Activated T-cell treated with anti-CD3 and anti-CD28 coated beads, Interleukin-2, amount 50 U/mL, for 1 hour (primary cell): ENCODE results near the gene RNF220.
"Not testable (repeated sequence)": the region's sequence is repeated elsewhere in the genome, so short reads cannot be mapped to it uniquely, and the experiment has no call there.

Experiments used
- DNase-seq: peaks from one replicate; pipeline ENCODE4 v3.0.0-alpha.2; 2020

The RNF220 gene

DNA sequence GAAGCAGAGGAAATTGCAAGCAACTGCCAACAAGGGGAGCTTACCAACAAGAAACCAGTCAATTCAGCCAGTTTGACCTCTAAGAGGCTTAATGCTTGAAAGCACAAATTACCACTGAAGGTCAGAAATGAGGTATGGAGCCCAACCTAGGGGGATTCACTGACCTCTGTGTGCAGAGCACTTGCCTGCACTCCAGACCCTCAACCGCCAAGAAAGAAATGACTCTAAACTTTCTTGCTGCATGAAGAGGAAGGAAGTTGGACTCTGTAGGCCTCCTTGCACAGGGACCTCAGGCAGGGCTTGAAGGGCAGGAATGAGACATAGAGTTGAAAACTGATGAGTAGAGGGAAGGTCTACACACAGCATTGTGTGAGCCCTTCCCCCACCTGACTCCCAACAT, 279.5 kb downstream of the RNF220 start:
- no peak for DNase-seq

DNA sequence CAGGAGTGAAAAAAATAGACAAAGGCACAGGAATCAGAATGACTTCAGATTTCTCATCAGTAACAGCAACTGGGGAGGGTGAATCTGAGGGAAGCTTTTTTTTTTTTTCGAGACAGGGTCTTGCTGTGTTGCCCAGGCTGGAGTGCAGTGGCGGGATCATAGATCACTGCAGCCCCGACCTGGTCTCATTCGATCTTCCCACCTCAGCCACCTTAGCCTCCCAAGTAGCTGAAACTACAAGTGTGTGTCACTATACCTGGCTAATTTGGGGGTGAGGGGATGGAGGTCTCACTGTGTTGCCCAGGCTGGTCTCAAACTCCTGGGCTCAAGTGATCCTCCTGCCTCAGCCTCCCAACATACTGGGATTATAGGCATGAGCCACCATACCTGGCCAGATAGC, 280.2 kb downstream of the RNF220 start:
- DNase-seq, result no peak

DNA sequence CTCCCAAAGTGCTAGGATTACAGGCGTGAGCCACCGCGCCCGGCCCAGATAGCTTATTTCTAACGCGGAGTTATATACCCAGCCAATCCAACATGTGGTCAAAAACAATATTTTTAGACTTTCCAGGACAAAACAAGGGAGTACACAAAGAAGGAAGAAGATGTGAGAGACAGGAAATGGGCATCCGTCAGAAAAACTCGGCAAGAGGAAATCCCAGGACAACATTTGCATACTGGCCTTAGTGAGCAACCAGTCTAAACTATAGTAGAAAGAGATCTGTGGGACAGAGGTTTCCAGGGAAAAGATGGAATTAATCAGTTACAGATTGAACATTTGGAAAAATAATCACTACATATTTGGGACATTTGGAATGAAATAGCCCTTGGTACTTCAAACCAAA, 280.8 kb downstream of the RNF220 start:
- DNase-seq, result no peak

GRCh38 chr1:44688760-44689446, 283.8 kb downstream of the RNF220 start:
- DNase-seq, result no peak

- no peak for DNase-seq
Measured at GRCh38 chr1:44689447-44689765, 284.4 kb downstream of the RNF220 start.

- DNase-seq, result no peak
Measured at GRCh38 chr1:44693159-44693558, 288.1 kb downstream of the RNF220 start.

GRCh38 chr1:44693900-44694299, 288.8 kb downstream of the RNF220 start:
- DNase-seq, result no peak

- DNase-seq, result no peak
Measured at GRCh38 chr1:44694863-44695478, 289.9 kb downstream of the RNF220 start.

DNA sequence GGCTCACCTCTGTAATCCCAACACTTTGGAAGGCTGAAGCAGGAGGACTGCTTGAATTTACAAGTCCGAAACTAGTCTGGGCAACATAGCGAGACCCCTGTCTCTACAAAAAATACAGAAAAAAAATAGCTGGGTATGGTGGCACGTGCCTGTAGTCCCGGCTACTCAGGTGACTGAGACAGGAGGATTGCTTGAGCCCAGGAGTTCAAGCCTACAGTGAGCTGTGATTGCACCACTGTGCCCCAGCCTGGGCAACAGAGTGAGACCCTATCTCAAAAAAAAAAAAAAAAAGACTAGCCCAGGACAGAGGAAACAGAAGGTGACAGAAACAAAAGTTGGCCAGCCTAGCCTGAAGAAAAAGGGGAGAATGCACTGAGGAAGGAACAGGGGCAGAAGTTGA, 290.6 kb downstream of the RNF220 start:
- DNase-seq, result no peak

DNA sequence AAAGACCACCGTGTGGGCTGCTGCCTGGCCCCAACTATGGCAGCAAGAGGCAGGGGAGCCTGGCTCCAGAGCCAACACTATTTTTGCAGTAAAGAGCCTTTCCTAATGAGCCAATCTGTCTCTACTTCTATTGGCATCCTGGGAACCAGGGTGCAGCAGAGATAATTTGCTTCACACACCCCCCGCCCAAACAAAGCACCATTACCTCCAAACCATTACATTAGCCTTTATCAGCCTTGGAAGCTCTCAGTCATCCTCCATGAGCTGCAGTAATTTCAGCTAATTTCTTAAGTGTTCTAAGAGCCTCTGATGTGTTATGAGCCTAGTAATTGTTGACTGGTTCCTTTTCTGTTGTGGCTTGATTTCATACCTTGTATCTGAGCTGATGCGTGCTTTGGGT, 291.0 kb downstream of the RNF220 start:
- DNase-seq, result no peak

- DNase-seq, result peak; percentile 32
Measured at GRCh38 chr1:44696789-44697345, 291.8 kb downstream of the RNF220 start.

DNA sequence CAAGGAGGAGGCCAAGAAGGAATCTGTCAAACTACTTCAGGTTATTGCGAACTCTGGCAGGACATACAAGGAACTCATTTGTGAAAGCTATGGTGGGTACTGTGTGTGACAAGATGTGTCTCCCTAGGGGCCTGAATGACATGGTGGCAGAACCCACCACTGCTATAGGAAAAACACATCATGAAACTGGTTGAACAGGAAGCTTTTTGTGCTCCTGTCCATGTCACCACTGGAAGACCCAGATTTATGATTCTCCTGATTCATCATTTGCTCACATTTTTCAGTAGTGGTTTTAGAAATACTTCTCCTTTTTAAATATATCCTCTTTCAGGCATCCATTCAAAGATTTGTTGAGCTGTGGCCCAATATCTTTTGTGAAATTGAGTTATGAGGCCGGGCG, 293.1 kb downstream of the RNF220 start:
- DNase-seq, result no peak

DNA sequence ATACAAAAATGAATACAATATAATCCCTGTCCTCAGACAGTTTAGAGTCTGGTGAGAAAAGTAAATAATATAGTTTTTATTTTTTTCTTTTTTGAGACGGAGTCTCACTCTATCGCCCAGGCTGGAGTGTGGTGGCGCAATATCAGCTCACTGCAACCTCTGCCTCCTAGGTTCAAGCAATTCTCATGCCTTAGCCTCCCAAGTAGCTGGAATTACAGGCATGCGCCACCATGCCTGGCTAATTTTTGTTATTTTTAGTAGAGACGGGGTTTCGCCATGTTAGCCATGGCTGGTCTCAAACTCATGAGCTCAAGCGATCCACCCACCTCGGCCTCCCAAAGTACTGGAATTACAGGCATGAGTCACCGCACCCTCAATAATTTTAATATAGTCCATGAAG, 294.3 kb downstream of the RNF220 start:
- not testable (repeated sequence) for DNase-seq

GRCh38 chr1:44700573-44700972, 295.5 kb downstream of the RNF220 start:
- DNase-seq, result no peak

GRCh38 chr1:44701141-44701573, 296.1 kb downstream of the RNF220 start:
- no peak for DNase-seq
